Measurements from ENCODE around the gene WNT5A.

- no peak for TF ChIP-seq USF2 (CRISPR knock-in tag; IDR thresholded peaks at IDR 0.05)
- no peak for TF ChIP-seq STAG1 (CRISPR knock-in tag; IDR thresholded peaks at IDR 0.05; ENCODE audit: borderline replicate concordance)
- TF ChIP-seq TAF15 (IDR thresholded peaks at IDR 0.05; ENCODE audit: low read depth, low read length) = no peak
- no peak for TF ChIP-seq NFIC (IDR thresholded peaks at IDR 0.05)
- no peak for TF ChIP-seq EP300 (IDR thresholded peaks at IDR 0.05; ENCODE audit: low read length)
- TF ChIP-seq RFX5 (IDR thresholded peaks at IDR 0.05; ENCODE audit: low read depth, low read length) = no peak
- no peak for TF ChIP-seq ZFP1 (CRISPR knock-in tag; IDR thresholded peaks at IDR 0.05)
- TF ChIP-seq CTCF (IDR thresholded peaks at IDR 0.05 in 2 of 3, conservative IDR thresholded peaks at IDR 0.05 in 1 of 3; ENCODE audit: insufficient read depth in 2 of 3, low read depth in 1 of 3, low read length in 3 of 3) = no peak
- TF ChIP-seq TEAD1 (CRISPR knock-in tag; IDR thresholded peaks at IDR 0.05) = no peak
- no peak for TF ChIP-seq ZFP36 (IDR thresholded peaks at IDR 0.05; ENCODE audit: low read depth, low read length, partially characterized antibody)
- TF ChIP-seq FOSL1 (tag; conservative IDR thresholded peaks at IDR 0.05) = no peak
Observed at GRCh38 chr3:55497250-55497649, 10.1 kb upstream of the WNT5A start.

Measured in K562 (cell line).